HepG2 (cell line): ENCODE results near the gene TOMM7. TPM values are rescaled to one million over a fixed set of nuclear protein-coding genes. Genes with fewer than 3 reads are reported as not detected.

Experiments
- ATAC-seq: fragments of 200-7000 bp; cut with Tn5 transposase; 3 replicates; pipeline ENCODE4 v1.9.1; 2020; ENCODE audit warnings: mild to moderate bottlenecking, moderate library complexity
- BruUV-seq: library from RNA; stranded (reverse); fragments of 400-500 nt; replicated peaks from 2 replicates; lab custom pipeline; 2021; lab: Mats Ljungman, UMichigan
- CTCF ChIA-PET: fragments of 300-600 bp; formaldehyde crosslinking; extraction: SDS; loops from one replicate; lab custom pipeline; 2021; ENCODE audit warnings: low total read pairs, inconsistent platforms, low intra/inter-chr PET ratio; lab: Yijun Ruan, JAX
- POLR2A ChIA-PET: fragments of 350-600 bp; sonication (Branson Sonifier 250); formaldehyde crosslinking; loops from one replicate; lab custom pipeline; 2020; ENCODE audit warnings: antibody characterized with exemption, inconsistent platforms; lab: Yijun Ruan, JAX
- DNase-seq: peaks from one replicate; pipeline ENCODE4 v3.0.0-alpha.2; 2015; ENCODE audit warnings: low spot score
- FAIRE-seq: peaks from 3 replicates; lab custom pipeline; 2011; peaks lifted over from hg19 to GRCh38; lab: Jason Lieb, UNC
- H2AFZ ChIP-seq: one replicate; pipeline ENCODE4 v1.6.1; 2011; ENCODE audit warnings: low read length, inconsistent platforms
- H3K27ac ChIP-seq: fragments of 300-600 bp; 3 replicates; pipeline ENCODE4 v1.8.0; 2011; ENCODE audit warnings: mixed run types, mild to moderate bottlenecking, mixed read lengths, low read length, inconsistent platforms; ENCODE audit not compliant: insufficient read depth; ENCODE audit errors: extremely low read length
- H3K27me3 ChIP-seq, 2 experiments: fragments of 200-600 bp in 1 of 2; 2 replicates in 1 of 2; 3 replicates in 1 of 2; pipeline versions ENCODE4 v1.6.0 to v1.8.0; 2011; ENCODE audit warnings: low read length in 2 of 2, mild to moderate bottlenecking in 2 of 2, moderate library complexity in 2 of 2, inconsistent platforms in 1 of 2; ENCODE audit not compliant: insufficient read depth in 2 of 2, control insufficient read depth in 1 of 2
- H3K36me3 ChIP-seq, 2 experiments: fragments of 200-600 bp in 1 of 2; replicated peaks in 1 of 2; 2 replicates in 1 of 2; 3 replicates in 1 of 2; pipeline versions ENCODE4 v1.5.1 to v1.8.0; 2011; ENCODE audit warnings: low read length in 2 of 2, inconsistent platforms in 1 of 2; ENCODE audit not compliant: insufficient read depth in 2 of 2, control insufficient read depth in 1 of 2
- H3K4me1 ChIP-seq: 2 replicates; pipeline ENCODE4 v1.5.1; 2012; ENCODE audit warnings: low read length, inconsistent platforms; ENCODE audit not compliant: insufficient read depth
- H3K4me2 ChIP-seq: 2 replicates; pipeline ENCODE4 v1.6.0; 2011; ENCODE audit warnings: low read depth, low read length, inconsistent platforms
- H3K4me3 ChIP-seq, 3 experiments: fragments of 200-600 bp in 1 of 3; sonication (generic), shearing (Covaris generic) in 1 of 3; replicated peaks in 1 of 3; 2 replicates each; pipeline ENCODE4 v1.5.1; 2011 to 2016; ENCODE audit warnings: low read length in 3 of 3, inconsistent platforms in 2 of 3, low read depth in 2 of 3, mild to moderate bottlenecking in 2 of 3, control low read depth in 1 of 3, mixed read lengths in 1 of 3; ENCODE audit not compliant: insufficient read depth in 1 of 3
- H3K79me2 ChIP-seq: one replicate; pipeline ENCODE4 v1.6.1; 2011; ENCODE audit warnings: low read length, inconsistent platforms; ENCODE audit not compliant: insufficient read depth
- H3K9ac ChIP-seq: 2 replicates; pipeline ENCODE4 v1.6.0; 2011; ENCODE audit warnings: mild to moderate bottlenecking, low read depth, low read length, inconsistent platforms; ENCODE audit not compliant: insufficient read depth
- H3K9me3 ChIP-seq: 2 replicates; pipeline ENCODE4 v1.5.1; 2012; ENCODE audit warnings: mild to moderate bottlenecking, low read length
- H4K20me1 ChIP-seq: 2 replicates; pipeline ENCODE4 v1.6.0; 2011; ENCODE audit warnings: inconsistent platforms, mild to moderate bottlenecking, low read length, moderate library complexity; ENCODE audit not compliant: insufficient read depth
- CREB1 ChIP-seq, 2 experiments: fragments of 450-650 bp in 1 of 2; IDR thresholded peaks; 2 replicates each; pipeline ENCODE4 v1.6.1; 2016 to 2017; ENCODE audit warnings: control low read depth in 1 of 2, mild to moderate bottlenecking in 1 of 2, missing compliant biosample characterization in 1 of 2, missing genetic modification characterization in 1 of 2
- FOSL2 ChIP-seq: sonication (generic); formaldehyde crosslinking; IDR thresholded peaks from 2 replicates; pipeline ENCODE4 v1.4.0; 2020; ENCODE audit warnings: missing genetic modification reagents
- POLR2A ChIP-seq, 2 experiments: IDR thresholded peaks; 2 replicates each; pipeline ENCODE4 v1.6.1; 2011; ENCODE audit warnings: low read depth in 2 of 2, low read length in 2 of 2, mild to moderate bottlenecking in 1 of 2, moderate library complexity in 1 of 2; ENCODE audit not compliant: insufficient read depth in 1 of 2
- POLR2AphosphoS5 ChIP-seq: IDR thresholded peaks from 2 replicates; pipeline ENCODE4 v1.6.1; 2012; ENCODE audit warnings: low read depth, low read length
- ZNF30 ChIP-seq: sonication (generic); formaldehyde crosslinking; IDR thresholded peaks from 2 replicates; pipeline ENCODE4 v1.5.0; 2020; ENCODE audit warnings: mild to moderate bottlenecking, missing genetic modification reagents
- ZNF619 ChIP-seq: sonication (generic); formaldehyde crosslinking; IDR thresholded peaks from 2 replicates; pipeline ENCODE4 v1.4.0; 2020; ENCODE audit warnings: mild to moderate bottlenecking, missing genetic modification reagents
- ZNF704 ChIP-seq: sonication (generic); formaldehyde crosslinking; IDR thresholded peaks from 2 replicates; pipeline ENCODE4 v1.8.1; 2023; ENCODE audit warnings: mild to moderate bottlenecking, inconsistent platforms, moderate library complexity, missing genetic modification reagents, borderline replicate concordance
- ZNF724P ChIP-seq: sonication (generic); formaldehyde crosslinking; IDR thresholded peaks from 2 replicates; pipeline ENCODE4 v1.8.0; 2022; ENCODE audit warnings: missing genetic modification reagents, borderline replicate concordance
- WGBS: methylation state at CpG from one replicate; pipeline ENCODE4 v1.1.6; 2017; ENCODE audit warnings: low lambda C conversion rate; 5-methylcytosine and 5-hydroxymethylcytosine counted together
- in situ Hi-C: cut with HindIII; loops from 2 replicates; pipeline ENCODE4 v1.10.0; 2017; ENCODE audit warnings: low pct_unique_long_range_greater_than_20kb; ENCODE audit not compliant: extremely low pct_ligation_motif_present
- intact Hi-C: fragments of 100-400 bp; cut with micrococcal nuclease; formaldehyde crosslinking; loops from one replicate; pipeline ENCODE4 v1.10.0; 2022; ENCODE audit not compliant: unreplicated experiment
- polyA plus RNA-seq, 8 experiments: library from polyadenylated mRNA; depleted of rRNA in 3 of 8; stranded (reverse) in 7 of 8; unstranded in 1 of 8; fragments of >200 nt; fragmentation: Illumina TruSeq in 4 of 8; extraction: Trizol in 4 of 8; gene quantifications; 2 replicates each; pipeline versions ENCODE4 v1.2.1 to v1.2.3, GENCODE V29; 2011 to 2016; ENCODE audit warnings: low read depth in 4 of 8, missing spikeins in 1 of 8, mixed read lengths in 1 of 8; ENCODE audit not compliant: insufficient read depth in 1 of 8
- total RNA-seq, 5 experiments: library from RNA; depleted of rRNA; stranded (reverse); fragments of >200 nt; fragmentation: Illumina TruSeq; extraction: Trizol; gene quantifications; 2 replicates each; pipeline ENCODE4 v1.2.3, GENCODE V29; 2016; ENCODE audit warnings: low read depth in 1 of 5

Gene TOMM7
- total and polyA plus RNA-seq, 2 of the 13 experiments (the other 11 are each of a cell fraction or from before 2014, with no cell fraction given) = 251 to 369 TPM

- TF ChIP-seq POLR2A (IDR thresholded peaks at IDR 0.05; ENCODE audit: insufficient read depth in 1 of 2, low read depth in 2 of 2, low read length in 2 of 2) (peak in 1 of 2 experiments; percentile 39; a peak in 2 of 4 replicates), CREB1 (IDR thresholded peaks at IDR 0.05) (no peak), CREB1 (CRISPR knock-in tag; IDR thresholded peaks at IDR 0.05) (no peak), ZNF30 (CRISPR knock-in tag) (no peak), POLR2AphosphoS5 (0 out of 2 replicates have a peak, but pooled peaks have one; percentile 1), ZNF724P (no peak)
- Histone ChIP-seq H3K9ac (no peak overlapping the region), H3K27me3 (no peaks in the 10 kb centered on the region), H4K20me1 (no peaks in the 10 kb centered on the region), H3K79me2 (peaks cover 2% of the 10 kb centered on the region), H3K36me3 (peaks cover 0 to 4% of the 10 kb centered on the region in 2 experiments; a peak in 2 of 5 replicates), H3K27ac (peak overlapping the region; percentile 17), H3K4me2 (no peak overlapping the region), H3K9me3 (no peaks in the 10 kb centered on the region), H2AFZ (no peak overlapping the region), H3K4me3 (no peak overlapping the region), H3K4me1 (peaks cover 59% of the 10 kb centered on the region)
- 100% methylated on average over 2 of the region's 2 CpGs for WGBS
- no peak for DNase-seq
- no peak for ATAC-seq
- no TSS peak for BruUV-seq
- CTCF ChIA-PET = interaction anchor here (1.6 kb wide), 1 partner anchor 134 kb away, joined by 5 read pairs; no protein-coding TSS in a partner anchor
- in situ Hi-C loops = no loop called here
- POLR2A ChIA-PET = no interaction called here
- intact Hi-C loops = loop anchor here (10.0 kb wide), 1 partner anchor 296 kb away; no protein-coding TSS in a partner anchor
- no peak for FAIRE-seq
These were observed 37.7 kb upstream of the TOMM7 start for GRCh38 chr7:22860337-22860736.

- Histone ChIP-seq H3K9me3 (no peaks in the 10 kb centered on the region), H3K79me2 (peaks cover 5% of the 10 kb centered on the region), H2AFZ (no peak overlapping the region), H3K9ac (no peak overlapping the region), H3K4me3 (no peak overlapping the region), H3K27ac (peak overlapping the region; percentile 7), H3K27me3 (no peaks in the 10 kb centered on the region; a peak in 1 of 5 replicates), H3K36me3 (peaks cover 0 to 4% of the 10 kb centered on the region in 2 experiments; a peak in 2 of 5 replicates), H3K4me1 (peaks cover 56% of the 10 kb centered on the region), H3K4me2 (no peak overlapping the region), H4K20me1 (no peaks in the 10 kb centered on the region)
- ChIA-PET CTCF (interaction anchor here (1.6 kb wide), 1 partner anchor 134 kb away, joined by 5 read pairs; no protein-coding TSS in a partner anchor), POLR2A (no interaction called here)
- ATAC-seq (no peak), FAIRE-seq (no peak), DNase-seq (peak; percentile 30)
- in situ Hi-C loops = loop anchor here (10.0 kb wide), 1 partner anchor 195 kb away; no protein-coding TSS in a partner anchor
- TF ChIP-seq FOSL2 (CRISPR knock-in tag) = peak; percentile 7; the same call in 1 of the 2 replicates
- no peak for TF ChIP-seq ZNF704 (CRISPR knock-in tag)
- TF ChIP-seq POLR2A (IDR thresholded peaks at IDR 0.05; ENCODE audit: insufficient read depth in 1 of 2, low read depth in 2 of 2, low read length in 2 of 2) = peak in 1 of 2 experiments; percentile 10; a peak in 2 of 4 replicates
- TF ChIP-seq ZNF619 (CRISPR knock-in tag) = no peak
- BruUV-seq = no TSS peak
- WGBS = 90% methylated on average over 4 of the region's 4 CpGs
- intact Hi-C loops = loop anchor here (5.0 to 10.0 kb wide), 2 partner anchors 132 to 295 kb away; partner anchors contain the start of gene IL6
These were observed 37.1 kb upstream of the TOMM7 start for GRCh38 chr7:22859641-22860290.
